Aorta (tissue), 5 donors: ENCODE measurements around the gene NFKBIB. TPM values are rescaled to one million over a fixed set of nuclear protein-coding genes. Genes with fewer than 3 reads are reported as not detected.
A peak's percentile ranks its signal among the peaks of the same experiment; 100 is the strongest.

Experiments used
- ATAC-seq: fragments of 200-7000 bp; cut with Tn5 transposase; one replicate; pipeline ENCODE4 v1.9.1; 2022; ENCODE audit warnings: moderate library complexity; ENCODE audit not compliant: low FRiP score
- DNase-seq, 2 donors: peaks; one replicate each; pipeline ENCODE4 v3.0.0-alpha.2; 2020
- H3K27ac ChIP-seq, 2 donors: one replicate each; pipeline ENCODE4 v1.5.1; 2013; ENCODE audit warnings: low read length in 2 of 2, mild to moderate bottlenecking in 2 of 2, moderate library complexity in 2 of 2, control low read depth in 1 of 2, inconsistent platforms in 1 of 2, low read depth in 1 of 2
- H3K27me3 ChIP-seq, 2 donors: one replicate each; pipeline ENCODE4 v1.6.1; 2013; ENCODE audit warnings: control low read depth in 1 of 2, low read length in 1 of 2, mild to moderate bottlenecking in 1 of 2, moderate library complexity in 1 of 2; ENCODE audit not compliant: insufficient read depth in 2 of 2, control insufficient read depth in 1 of 2
- H3K36me3 ChIP-seq, 2 donors: one replicate each; pipeline ENCODE4 v1.6.1; 2013; ENCODE audit warnings: control low read depth in 1 of 2, low read length in 1 of 2, mild to moderate bottlenecking in 1 of 2; ENCODE audit not compliant: insufficient read depth in 2 of 2, control insufficient read depth in 1 of 2
- H3K4me1 ChIP-seq, 2 donors: one replicate each; pipeline ENCODE4 v1.6.1; 2013; ENCODE audit warnings: low read length in 2 of 2, control low read depth in 1 of 2, mild to moderate bottlenecking in 1 of 2, moderate library complexity in 1 of 2; ENCODE audit not compliant: insufficient read depth in 2 of 2, control insufficient read depth in 1 of 2
- H3K4me3 ChIP-seq, 2 donors: one replicate each; pipeline ENCODE4 v1.5.1; 2013; ENCODE audit warnings: low read length in 2 of 2, control low read depth in 1 of 2, mild to moderate bottlenecking in 1 of 2
- H3K9me3 ChIP-seq: one replicate; pipeline ENCODE4 v1.6.1; 2013; ENCODE audit warnings: mild to moderate bottlenecking, low read length; ENCODE audit not compliant: control insufficient read depth
- WGBS, 2 donors: extraction: QIAGEN DNeasy Blood & Tissue Kit; methylation state at CpG; one replicate each; pipeline ENCODE4 v1.1.7; 2013; 5-methylcytosine and 5-hydroxymethylcytosine counted together
- intact Hi-C, 2 donors: fragments of 100-400 bp; cut with DNase I; formaldehyde crosslinking; loops; one replicate each; pipeline versions ENCODE4 v1.14.2 to v1.15.0; 2022
- polyA plus RNA-seq, 2 donors: library from polyadenylated mRNA; stranded (reverse); fragments of 200-250 nt; gene quantifications; one replicate each; pipeline ENCODE4 v1.2.3, GENCODE V29; 2013
- total RNA-seq, 2 donors: library from RNA; stranded (reverse); fragmentation: NEBNext Ultra II Directional; extraction: Animal tissue kit (Norgen Biotek cat#: 25700); gene quantifications; one replicate each; pipeline ENCODE4 v1.2.1, GENCODE V29; 2021
- donor health status: healthy with polysubstance abuse.
- donor health status: Bipolar disorder and iron deficiency.
- donor health status: DM: no; HTN: no; CAD: no.
- donor health status: DM: no; HTN: no; CAD: no.
- donor health status: DM: yes; HTN: yes; CAD: no.

NFKBIB gene
- total and polyA plus RNA-seq, 4 donors, result 16.0 to 30.1 (median 24.0) TPM

DNA sequence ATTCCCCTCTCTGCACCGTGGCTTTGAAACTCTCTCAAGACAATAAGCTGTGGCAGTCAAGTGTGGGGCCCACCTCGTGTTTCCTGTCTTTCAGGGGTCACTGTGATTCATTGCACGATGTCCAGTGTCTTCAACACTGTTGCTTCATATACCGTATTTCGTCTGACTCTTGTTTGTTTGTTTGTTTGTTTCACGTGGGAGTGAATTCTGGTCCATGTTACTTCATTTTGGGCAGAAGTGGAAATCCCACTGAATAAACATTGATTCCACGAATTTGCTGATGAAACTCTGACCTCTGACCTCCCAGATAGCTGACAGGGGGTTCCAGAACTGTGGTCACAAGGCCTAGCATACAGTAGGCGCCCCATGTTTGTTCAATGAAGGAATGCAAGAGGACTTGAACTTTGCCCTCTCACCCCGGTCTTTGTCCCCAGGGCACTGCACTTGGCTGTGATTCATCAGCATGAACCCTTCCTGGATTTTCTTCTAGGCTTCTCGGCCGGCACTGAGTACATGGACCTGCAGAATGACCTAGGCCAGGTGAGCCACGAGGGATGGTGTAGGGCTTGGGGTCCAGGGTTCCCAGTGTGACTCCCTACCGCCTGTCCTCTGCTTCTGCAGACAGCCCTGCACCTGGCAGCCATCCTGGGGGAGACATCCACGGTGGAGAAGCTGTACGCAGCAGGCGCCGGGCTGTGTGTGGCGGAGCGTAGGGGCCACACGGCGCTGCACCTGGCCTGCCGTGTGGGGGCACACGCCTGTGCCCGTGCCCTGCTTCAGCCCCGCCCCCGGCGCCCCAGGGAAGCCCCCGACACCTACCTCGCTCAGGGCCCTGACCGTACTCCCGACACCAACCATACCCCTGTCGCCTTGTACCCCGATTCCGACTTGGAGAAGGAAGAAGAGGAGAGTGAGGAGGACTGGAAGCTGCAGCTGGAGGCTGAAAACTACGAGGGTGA, 5.1 kb downstream of the NFKBIB start:
- no peak overlapping the region for H3K4me3 ChIP-seq
- peaks cover 0 to 8% of the 10 kb centered on the region in 2 donors for H3K36me3 ChIP-seq
- H3K9me3 ChIP-seq, result no peaks in the 10 kb centered on the region
- ATAC-seq, result peak; percentile 13
- no peak overlapping the region for H3K27ac ChIP-seq
- WGBS, 2 donors, result 89 to 91% methylated on average over 35 of the region's 35 CpGs
- H3K27me3 ChIP-seq, result no peaks in the 10 kb centered on the region
- DNase-seq, result no peak
- no peaks in the 10 kb centered on the region for H3K4me1 ChIP-seq
- intact Hi-C loops, result no loop called here

- Histone ChIP-seq H3K4me1 (no peaks in the 10 kb centered on the region), H3K36me3 (peaks cover 0 to 8% of the 10 kb centered on the region in 2 donors), H3K9me3 (no peaks in the 10 kb centered on the region), H3K4me3 (no peak overlapping the region), H3K27me3 (no peaks in the 10 kb centered on the region), H3K27ac (no peak overlapping the region)
- DNase-seq (no peak), ATAC-seq (no peak)
- intact Hi-C loops, result no loop called here
- WGBS, 2 donors, result 92 to 97% methylated on average over 4 of the region's 4 CpGs
Observed at GRCh38 chr19:38905620-38906019, 5.9 kb downstream of the NFKBIB start.

- peaks cover 0 to 8% of the 10 kb centered on the region in 2 donors for H3K36me3 ChIP-seq
- H3K27me3 ChIP-seq, result no peaks in the 10 kb centered on the region
- no peaks in the 10 kb centered on the region for H3K4me1 ChIP-seq
- WGBS, 2 donors, result 93 to 94% methylated on average over 29 of the region's 29 CpGs
- H3K4me3 ChIP-seq, result no peak overlapping the region
- DNase-seq, result no peak
- H3K27ac ChIP-seq, result no peak overlapping the region
- intact Hi-C loops, result no loop called here
- H3K9me3 ChIP-seq, result no peaks in the 10 kb centered on the region
- ATAC-seq, result no peak
Observed at GRCh38 chr19:38907227-38907626, 7.5 kb downstream of the NFKBIB start.

GRCh38 chr19:38907670-38908069, 7.9 kb downstream of the NFKBIB start:
- no peaks in the 10 kb centered on the region for H3K27me3 ChIP-seq
- peaks cover 0 to 8% of the 10 kb centered on the region in 2 donors for H3K36me3 ChIP-seq

GRCh38 chr19:38908911-38909310, 9.1 kb downstream of the NFKBIB start:
- peaks cover 0 to 8% of the 10 kb centered on the region in 2 donors for H3K36me3 ChIP-seq
- WGBS, 2 donors, result 78 to 84% methylated on average over 10 of the region's 10 CpGs

More at GRCh38 chr19:38907670-38908069, 7.9 kb downstream of the NFKBIB start:
- Histone ChIP-seq H3K27ac (no peak overlapping the region), H3K9me3 (no peaks in the 10 kb centered on the region), H3K4me3 (no peak overlapping the region), H3K4me1 (no peaks in the 10 kb centered on the region)
- intact Hi-C loops, result no loop called here
- ATAC-seq (no peak), DNase-seq (no peak)
- 94 to 97% methylated on average over 12 of the region's 12 CpGs for whole genome bisulfite sequencing, 2 donors

DNA sequence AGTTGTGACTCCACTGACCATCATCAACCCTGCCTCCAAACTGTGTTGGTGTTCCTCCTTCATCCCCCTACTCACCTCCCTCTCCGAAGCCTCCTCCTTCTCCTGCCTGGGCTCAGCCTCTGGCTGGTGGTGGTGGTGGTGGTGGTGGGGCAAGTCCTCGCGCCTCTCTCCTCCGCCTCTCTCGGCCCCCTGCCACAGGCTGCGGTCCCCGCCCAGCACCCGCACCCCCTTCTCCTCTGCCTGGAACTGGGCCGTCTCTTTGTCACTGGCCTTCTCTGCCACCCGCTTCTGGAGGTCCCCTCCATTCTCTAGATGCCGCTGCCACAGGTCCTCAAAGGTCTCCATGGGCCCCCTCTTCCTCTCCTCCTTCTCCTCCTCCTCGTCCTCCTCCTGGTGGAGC, 10.7 kb downstream of the NFKBIB start:
- no peak overlapping the region for H3K27ac ChIP-seq
- no peaks in the 10 kb centered on the region for H3K27me3 ChIP-seq
- no peak overlapping the region for H3K4me3 ChIP-seq
- no peaks in the 10 kb centered on the region for H3K9me3 ChIP-seq
- 91 to 92% methylated on average over 8 to 12 of the region's 12 CpGs for WGBS, 2 donors
- H3K4me1 ChIP-seq, result no peaks in the 10 kb centered on the region
- no peak for ATAC-seq
- H3K36me3 ChIP-seq, result peaks cover 0 to 2% of the 10 kb centered on the region in 2 donors
- no peak for DNase-seq
- intact Hi-C loops, result no loop called here

More at GRCh38 chr19:38908911-38909310, 9.1 kb downstream of the NFKBIB start:
- Histone ChIP-seq H3K27me3 (no peaks in the 10 kb centered on the region), H3K4me3 (no peak overlapping the region), H3K9me3 (no peaks in the 10 kb centered on the region), H3K27ac (no peak overlapping the region), H3K4me1 (no peaks in the 10 kb centered on the region)
- no peak for DNase-seq
- ATAC-seq, result no peak
- intact Hi-C loops, result no loop called here

DNA sequence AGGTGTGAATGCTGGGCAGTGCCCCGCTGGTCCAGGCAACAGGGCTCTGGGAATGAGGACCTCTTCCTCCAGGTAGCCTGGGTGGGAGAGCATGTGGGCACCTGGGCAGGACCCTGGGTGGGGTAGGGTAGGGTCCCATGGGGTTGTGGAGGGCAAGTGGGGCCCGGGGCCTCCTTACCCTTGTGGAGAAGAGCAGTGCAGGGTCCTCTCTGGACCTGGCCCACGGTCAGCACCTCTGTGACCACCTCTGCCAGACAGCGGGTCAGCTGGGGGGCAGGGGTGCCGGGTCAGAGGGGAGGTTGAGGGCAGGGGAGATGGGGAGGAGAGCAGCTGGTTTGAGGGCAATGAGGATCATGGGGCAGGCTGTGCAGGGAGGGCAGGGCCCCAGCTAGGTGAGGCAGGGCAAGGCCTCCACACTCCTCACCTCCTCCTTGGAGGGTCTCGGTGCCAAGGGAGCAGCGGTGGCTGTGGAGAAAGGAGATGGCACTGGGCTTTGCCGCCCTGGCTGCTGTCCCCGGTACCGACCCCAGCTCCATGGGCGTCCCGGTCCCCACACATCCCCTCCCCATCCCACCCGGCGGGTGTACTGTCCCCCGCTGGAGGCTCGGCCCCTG, 11.7 kb downstream of the NFKBIB start:
- Histone ChIP-seq H3K27me3 (no peaks in the 10 kb centered on the region), H3K36me3 (peaks cover 0 to 2% of the 10 kb centered on the region in 2 donors), H3K4me3 (no peak overlapping the region), H3K4me1 (no peaks in the 10 kb centered on the region), H3K9me3 (no peaks in the 10 kb centered on the region), H3K27ac (no peak overlapping the region)
- DNase-seq (no peak), ATAC-seq (peak; percentile 17)
- intact Hi-C loops, result no loop called here
- 47% methylated on average over 16 of the region's 16 CpGs for WGBS, 2 donors

- DNase-seq, result no peak
- no peaks in the 10 kb centered on the region for H3K9me3 ChIP-seq
- ATAC-seq, result no peak
- no peak overlapping the region for H3K4me3 ChIP-seq
- intact Hi-C loops, result no loop called here
- H3K27ac ChIP-seq, result no peak overlapping the region
- H3K27me3 ChIP-seq, result no peaks in the 10 kb centered on the region
- 76 to 77% methylated on average over 12 of the region's 12 CpGs for WGBS, 2 donors
- H3K4me1 ChIP-seq, result no peaks in the 10 kb centered on the region
- H3K36me3 ChIP-seq, result no peaks in the 10 kb centered on the region
Observed at GRCh38 chr19:38912600-38913514, 13.1 kb downstream of the NFKBIB start.
